HEK293T (cell line): ENCODE measurements around the gene GNA14.

Experiments
- BHLHE40 ChIP-seq: fragments of 450-650 bp; IDR thresholded peaks from 2 replicates; pipeline ENCODE4 v1.6.1; 2016; ENCODE audit warnings: mild to moderate bottlenecking, moderate library complexity, borderline replicate concordance
- ELF4 ChIP-seq: fragments of 450-650 bp; IDR thresholded peaks from 2 replicates; pipeline ENCODE4 v1.6.1; 2017; ENCODE audit warnings: antibody characterized with exemption
- FOXM1 ChIP-seq: fragments of 450-650 bp; IDR thresholded peaks from 2 replicates; pipeline ENCODE4 v1.6.1; 2017; ENCODE audit warnings: mild to moderate bottlenecking, borderline replicate concordance
- L3MBTL2 ChIP-seq: fragments of 450-650 bp; conservative IDR thresholded peaks from 2 replicates; pipeline ENCODE4 v1.6.1; 2016; ENCODE audit warnings: mild to moderate bottlenecking
- NFRKB ChIP-seq: fragments of 450-650 bp; IDR thresholded peaks from 2 replicates; pipeline ENCODE4 v1.6.1; 2016; ENCODE audit warnings: mild to moderate bottlenecking, moderate library complexity
- SP1 ChIP-seq: fragments of 450-650 bp; IDR thresholded peaks from 2 replicates; pipeline ENCODE4 v1.6.1; 2017
- ZNF384 ChIP-seq: fragments of 450-650 bp; IDR thresholded peaks from 2 replicates; pipeline ENCODE4 v1.6.1; 2016

DNA sequence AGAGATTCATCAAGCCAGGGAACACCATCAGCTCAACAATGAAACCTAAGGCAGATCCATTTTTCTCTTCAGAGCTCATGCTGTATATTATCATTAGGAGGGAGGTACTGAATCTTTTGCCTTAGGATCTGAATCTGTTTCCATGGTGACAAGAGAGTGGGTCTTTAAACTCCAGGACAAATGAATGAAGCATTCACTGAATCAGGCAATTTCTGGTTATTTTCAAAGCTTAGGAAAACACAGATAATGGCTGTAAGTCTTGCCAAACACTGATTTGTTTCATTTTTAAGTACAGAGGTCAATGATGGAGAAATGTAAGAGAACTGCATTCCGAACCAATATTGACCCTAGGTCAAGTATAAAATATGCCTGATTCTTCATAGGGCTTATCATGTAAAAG lies 84.9 kb downstream of the GNA14 start:
- TF ChIP-seq FOXM1 = no peak
- TF ChIP-seq L3MBTL2 = no peak
- no peak for TF ChIP-seq NFRKB
- TF ChIP-seq ZNF384 = no peak
- no peak for TF ChIP-seq ELF4
- no peak for TF ChIP-seq BHLHE40
- TF ChIP-seq SP1 = no peak
